DLD1 (cell line): ENCODE data around the gene LPIN3.

Experiments
- in situ Hi-C: cut with HindIII; loops from 2 replicates; pipeline ENCODE4 v1.10.0; 2017; ENCODE audit warnings: low sequenced_read_pairs

The LPIN3 gene

DNA sequence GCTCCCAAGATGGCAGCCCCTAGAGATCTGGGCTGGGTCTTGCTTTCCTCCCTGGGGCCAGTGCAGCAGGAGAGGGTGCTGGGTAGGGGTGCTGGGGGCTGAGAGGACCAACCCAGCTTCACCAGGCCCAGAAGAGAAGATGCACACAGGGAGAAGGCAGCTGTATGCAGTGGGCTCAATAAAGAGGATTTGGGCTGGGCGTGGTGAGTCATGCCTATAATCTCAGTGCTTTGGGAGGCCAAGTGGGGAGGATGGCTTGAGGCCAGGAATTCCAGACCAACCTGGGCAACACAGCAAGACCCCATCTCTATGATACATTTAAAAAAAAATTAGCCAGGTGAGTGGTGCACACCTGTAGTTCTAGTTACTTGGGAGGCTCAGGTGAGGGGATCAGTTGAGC, 51.7 kb downstream of the LPIN3 start:
- in situ Hi-C loops: no loop called here

DNA sequence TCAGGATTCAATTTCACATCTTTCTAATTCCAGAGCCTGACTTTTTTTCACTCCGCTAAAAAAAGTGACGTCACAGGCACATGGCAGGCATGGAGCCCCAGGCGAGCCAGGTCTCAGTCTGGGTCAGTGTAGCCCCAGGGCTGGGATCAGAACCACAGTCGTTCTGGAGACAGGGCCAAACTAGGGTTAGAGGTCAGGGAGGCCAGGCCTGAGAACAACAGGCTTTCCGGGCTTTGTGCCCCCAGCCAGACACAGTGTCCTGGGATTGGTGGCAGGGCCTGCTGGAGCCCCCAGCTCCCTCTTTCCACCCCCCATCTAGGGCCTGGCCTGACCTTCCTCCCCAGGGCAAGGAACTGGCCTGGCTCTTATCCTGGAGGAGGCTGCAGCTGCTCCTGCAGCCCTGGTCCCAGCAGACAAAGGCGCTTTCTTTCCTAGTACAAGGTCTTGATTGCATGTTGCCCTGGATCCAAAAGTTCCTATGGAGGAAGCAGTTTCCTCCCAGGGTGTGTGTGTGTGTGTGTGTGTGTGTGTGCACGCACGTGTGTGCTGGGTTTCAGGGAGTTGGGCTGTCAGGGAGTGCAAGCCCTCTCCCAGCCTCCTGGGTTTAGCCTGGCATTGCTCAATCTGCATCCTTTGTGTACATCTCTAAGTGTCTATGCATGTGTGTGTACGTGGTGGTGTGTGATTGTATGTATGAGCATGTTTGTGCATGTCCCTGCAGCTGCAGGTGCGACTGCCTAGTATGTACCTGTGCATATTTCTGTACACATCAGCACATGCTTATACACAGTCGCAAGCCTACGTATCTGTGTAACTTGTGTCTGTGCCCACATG, 52.5 kb downstream of the LPIN3 start:
- in situ Hi-C loops: no loop called here

- in situ Hi-C loops: no loop called here
These were observed 53.1 kb downstream of the LPIN3 start for GRCh38 chr20:41393705-41394066.

- in situ Hi-C loops: no loop called here
These were observed 53.5 kb downstream of the LPIN3 start for GRCh38 chr20:41394081-41394480.

- in situ Hi-C loops: no loop called here
These were observed 54.5 kb downstream of the LPIN3 start for GRCh38 chr20:41394931-41395666.

DNA sequence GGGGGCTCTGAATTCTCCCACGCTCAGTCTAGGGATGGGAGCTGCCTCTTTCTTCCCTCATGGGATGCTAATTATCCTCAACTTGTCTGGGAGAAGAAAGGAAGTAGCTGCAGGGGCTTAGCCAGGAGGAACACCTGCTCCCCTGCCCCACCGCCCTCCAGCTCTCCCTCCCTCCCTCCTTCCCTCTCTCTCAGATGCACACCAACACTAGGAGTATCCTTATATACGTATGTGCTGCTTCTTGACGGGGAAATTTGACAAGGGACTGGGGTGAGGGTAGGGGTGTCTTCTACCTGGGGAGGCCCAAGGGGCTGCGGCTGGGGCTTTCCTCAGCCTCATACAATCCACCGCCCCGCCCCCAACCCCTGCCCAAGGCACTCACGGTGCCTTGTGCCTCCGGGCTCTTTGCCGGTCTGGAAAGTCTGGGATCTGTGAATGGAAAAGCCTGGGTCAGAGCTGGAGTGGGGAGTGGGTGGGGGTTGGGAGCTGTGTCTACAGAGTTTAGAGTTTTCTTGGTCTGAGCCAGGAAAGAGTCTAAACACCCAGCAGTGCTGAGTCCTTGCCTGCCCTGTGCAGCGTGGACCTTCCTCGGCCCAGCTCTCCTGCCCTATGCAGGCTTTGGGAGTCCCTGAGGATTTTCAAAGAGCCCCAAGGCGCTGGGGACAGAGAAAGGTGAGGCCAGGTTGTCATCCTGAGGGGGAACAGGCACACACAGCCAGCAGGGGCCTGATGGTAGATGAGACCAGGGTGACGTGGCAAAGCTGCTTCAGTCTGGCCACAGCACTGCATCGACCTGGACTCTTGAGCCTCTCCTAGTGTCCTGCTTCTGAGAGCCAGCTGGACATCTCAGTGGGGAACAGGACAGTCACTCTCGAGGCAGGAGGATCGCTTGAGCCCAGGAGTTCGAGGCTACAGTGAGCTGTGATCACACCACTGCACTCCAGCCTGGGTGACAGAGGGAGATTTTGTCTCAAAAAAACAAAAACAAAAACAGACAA, 55.3 kb downstream of the LPIN3 start:
- in situ Hi-C loops: no loop called here

DNA sequence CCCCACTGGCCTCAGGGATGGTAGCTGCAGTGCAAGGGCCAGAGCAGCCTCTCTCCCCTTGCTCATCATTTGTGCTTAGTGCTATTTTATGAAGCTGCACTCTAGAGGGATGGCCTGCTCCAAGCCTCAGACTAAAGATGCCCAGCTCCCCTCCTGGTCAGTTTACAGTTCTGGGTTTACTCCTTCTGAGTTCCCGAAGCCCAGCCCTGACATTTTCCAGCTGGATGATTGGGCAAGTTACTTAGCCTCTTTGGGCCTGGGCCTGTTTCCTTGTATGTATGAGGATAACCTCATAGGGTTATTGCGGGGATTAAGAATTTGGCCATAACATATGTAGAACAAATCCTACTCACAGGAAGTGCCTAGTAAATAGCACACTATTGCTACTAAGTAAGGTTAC, 57.8 kb downstream of the LPIN3 start:
- in situ Hi-C loops: no loop called here

- in situ Hi-C loops: no loop called here
These were observed 63.0 kb downstream of the LPIN3 start for GRCh38 chr20:41403604-41404003.

- in situ Hi-C loops: no loop called here
These were observed 64.8 kb downstream of the LPIN3 start for GRCh38 chr20:41405436-41405835.

GRCh38 chr20:41406353-41406752, 65.7 kb downstream of the LPIN3 start:
- in situ Hi-C loops: no loop called here

- in situ Hi-C loops: no loop called here
These were observed 66.3 kb downstream of the LPIN3 start for GRCh38 chr20:41406896-41407444.

GRCh38 chr20:41407607-41408006, 67.0 kb downstream of the LPIN3 start:
- in situ Hi-C loops: no loop called here

DNA sequence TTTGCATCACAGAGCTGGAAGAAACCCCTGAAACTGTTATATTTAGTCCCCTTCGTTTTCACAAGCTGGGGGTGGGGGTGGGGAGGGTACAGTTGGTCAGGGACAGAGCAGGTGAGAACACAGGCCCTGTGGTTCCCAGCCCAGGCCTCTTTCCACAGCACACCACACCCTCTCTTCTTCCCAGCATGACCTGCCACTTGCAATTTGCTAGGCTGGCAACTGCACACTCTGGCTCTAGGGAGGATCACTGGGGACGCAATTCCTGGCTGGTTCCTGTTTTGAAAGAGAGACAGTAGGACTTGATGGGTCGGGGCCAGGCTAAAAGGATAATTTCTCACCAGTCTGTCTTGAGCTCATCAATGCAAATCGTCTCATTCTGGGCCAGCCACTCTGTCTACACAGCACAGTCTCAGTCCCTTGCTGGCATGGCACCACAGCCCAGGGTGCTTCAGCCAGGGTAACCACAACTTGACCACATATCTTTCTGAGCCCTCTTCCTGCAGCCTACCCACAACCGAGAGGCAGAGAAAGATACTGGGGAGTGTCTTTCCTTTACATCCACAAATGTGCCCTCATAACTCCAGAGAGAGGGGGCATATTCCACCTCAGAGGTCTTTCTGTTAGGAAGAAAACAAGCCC, 67.7 kb downstream of the LPIN3 start:
- in situ Hi-C loops: no loop called here

DNA sequence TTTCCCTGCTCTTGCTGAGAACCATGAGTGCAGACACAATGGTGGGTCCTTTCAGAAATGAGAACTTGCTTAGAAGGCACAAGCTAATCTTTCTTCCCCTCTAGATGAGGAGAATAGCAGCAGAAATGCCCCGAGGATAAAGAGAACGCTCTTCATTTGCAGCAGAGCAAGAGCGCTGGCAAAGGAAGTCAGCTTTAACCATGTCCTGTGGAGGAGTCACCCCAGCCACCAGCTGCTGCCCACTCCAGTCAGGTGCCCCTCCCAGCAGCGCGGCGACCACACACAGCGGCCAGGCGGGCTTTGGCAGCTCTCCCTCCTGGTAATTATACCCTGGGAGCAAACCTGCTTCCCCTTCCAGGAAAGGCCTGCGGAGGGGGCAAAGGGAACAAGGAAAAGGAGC, 68.4 kb downstream of the LPIN3 start:
- in situ Hi-C loops: no loop called here
